Calu3 (cell line): Measurements from ENCODE around the gene LGALS3. TPM values are rescaled to one million over a fixed set of nuclear protein-coding genes. Genes with fewer than 3 reads are reported as not detected.
A peak's percentile ranks its signal among the peaks of the same experiment; 100 is the strongest.

Experiments used
- BruUV-seq: library from RNA; stranded (reverse); fragments of 400-500 nt; replicated peaks from 2 replicates; lab custom pipeline; 2021; lab: Mats Ljungman, UMichigan
- CTCF ChIA-PET: fragments of 300-600 bp; sonication (Branson Sonifier 250); formaldehyde crosslinking; loops from one replicate; lab custom pipeline; 2022; ENCODE audit warnings: antibody characterized with exemption; lab: Charles Lee
- DNase-seq: peaks from one replicate; pipeline ENCODE4 v3.0.0; 2022
- H3K27ac Mint-ChIP-seq: one replicate; pipeline ENCODE4 v1.8.0; 2022; ENCODE audit warnings: mixed read lengths; ENCODE audit not compliant: unreplicated experiment
- H3K27me3 Mint-ChIP-seq: one replicate; pipeline ENCODE4 v1.8.0; 2022; ENCODE audit warnings: mixed read lengths; ENCODE audit not compliant: unreplicated experiment
- H3K36me3 Mint-ChIP-seq: one replicate; pipeline ENCODE4 v1.8.0; 2022; ENCODE audit warnings: mild to moderate bottlenecking, moderate library complexity, mixed read lengths; ENCODE audit not compliant: insufficient read depth, unreplicated experiment
- H3K4me1 Mint-ChIP-seq: one replicate; pipeline ENCODE4 v1.8.0; 2022; ENCODE audit warnings: mild to moderate bottlenecking, low read depth, mixed read lengths; ENCODE audit not compliant: unreplicated experiment
- H3K4me3 Mint-ChIP-seq: one replicate; pipeline ENCODE4 v1.8.0; 2022; ENCODE audit warnings: mild to moderate bottlenecking, low read depth, moderate library complexity, mixed read lengths; ENCODE audit not compliant: unreplicated experiment
- H3K9me3 Mint-ChIP-seq: one replicate; pipeline ENCODE4 v1.8.0; 2022; ENCODE audit warnings: low read depth, mixed read lengths; ENCODE audit not compliant: unreplicated experiment
- intact Hi-C: fragments of 100-400 bp; cut with micrococcal nuclease; formaldehyde crosslinking; loops from one replicate; pipeline ENCODE4 v1.10.0; 2022; ENCODE audit not compliant: unreplicated experiment
- total RNA-seq: library from RNA; stranded (reverse); gene quantifications from 2 replicates; pipeline ENCODE4 v1.2.3, GENCODE V29; 2022
- TF ChIP-seq, protein P1 (sequence below): fragments of 200-600 bp; IDR thresholded peaks from one replicate; pipeline ENCODE4 v1.8.0; 2022; ENCODE audit warnings: antibody characterized with exemption; ENCODE audit not compliant: unreplicated experiment

LGALS3 gene
- total RNA-seq, 1 experiment from 2014 or later = 429 TPM

DNA sequence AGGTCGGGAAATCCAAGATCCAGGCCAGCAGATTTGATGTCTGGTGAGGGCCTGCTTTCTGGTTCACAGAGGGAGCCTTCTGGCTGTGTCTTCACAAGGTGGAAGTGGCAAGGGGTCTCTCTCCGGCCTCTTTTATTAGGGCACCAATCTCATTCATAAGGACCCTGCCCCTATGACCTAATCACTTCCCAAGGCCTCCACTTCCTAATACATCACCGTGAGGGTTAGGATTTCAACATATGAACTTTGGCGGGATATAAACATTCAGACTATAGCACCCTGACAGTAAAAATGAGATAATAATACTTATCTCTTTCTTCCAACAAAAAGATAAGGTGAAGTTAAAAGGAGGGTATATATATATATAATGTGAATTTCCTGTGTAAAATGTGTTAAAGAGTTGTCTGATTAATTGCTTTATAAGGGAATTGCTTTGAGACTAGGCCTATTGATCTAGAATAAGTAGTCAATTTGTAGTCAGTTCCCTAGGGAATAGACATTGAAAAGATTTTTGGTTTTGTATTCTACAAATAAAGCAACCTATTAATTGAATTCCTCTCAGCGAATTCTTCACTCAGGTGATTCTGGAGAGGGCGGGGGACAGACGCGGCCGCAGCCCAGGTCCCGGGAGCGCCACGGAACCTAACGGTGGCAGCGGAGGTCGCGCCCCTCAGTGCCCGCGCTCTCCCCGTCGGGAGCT is 516 bp upstream of the LGALS3 start:
- DNase-seq = no peak
- no peaks in the 10 kb centered on the region for H3K27me3 Mint-ChIP-seq
- BruUV-seq = TSS peak; percentile 66
- H3K36me3 Mint-ChIP-seq = peaks cover 63% of the 10 kb centered on the region
- TF ChIP-seq, protein P1, sequence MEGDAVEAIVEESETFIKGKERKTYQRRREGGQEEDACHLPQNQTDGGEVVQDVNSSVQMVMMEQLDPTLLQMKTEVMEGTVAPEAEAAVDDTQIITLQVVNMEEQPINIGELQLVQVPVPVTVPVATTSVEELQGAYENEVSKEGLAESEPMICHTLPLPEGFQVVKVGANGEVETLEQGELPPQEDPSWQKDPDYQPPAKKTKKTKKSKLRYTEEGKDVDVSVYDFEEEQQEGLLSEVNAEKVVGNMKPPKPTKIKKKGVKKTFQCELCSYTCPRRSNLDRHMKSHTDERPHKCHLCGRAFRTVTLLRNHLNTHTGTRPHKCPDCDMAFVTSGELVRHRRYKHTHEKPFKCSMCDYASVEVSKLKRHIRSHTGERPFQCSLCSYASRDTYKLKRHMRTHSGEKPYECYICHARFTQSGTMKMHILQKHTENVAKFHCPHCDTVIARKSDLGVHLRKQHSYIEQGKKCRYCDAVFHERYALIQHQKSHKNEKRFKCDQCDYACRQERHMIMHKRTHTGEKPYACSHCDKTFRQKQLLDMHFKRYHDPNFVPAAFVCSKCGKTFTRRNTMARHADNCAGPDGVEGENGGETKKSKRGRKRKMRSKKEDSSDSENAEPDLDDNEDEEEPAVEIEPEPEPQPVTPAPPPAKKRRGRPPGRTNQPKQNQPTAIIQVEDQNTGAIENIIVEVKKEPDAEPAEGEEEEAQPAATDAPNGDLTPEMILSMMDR = no peak
- CTCF ChIA-PET = interaction anchor here (1.4 to 4.0 kb wide), 3 partner anchors 25 to 51 kb away, joined by 3 to 22 read pairs (median 6); no protein-coding TSS in a partner anchor
- H3K4me3 Mint-ChIP-seq = peak overlapping the region; percentile 80
- H3K4me1 Mint-ChIP-seq = peaks cover 47% of the 10 kb centered on the region
- no peaks in the 10 kb centered on the region for H3K9me3 Mint-ChIP-seq
- H3K27ac Mint-ChIP-seq = peak overlapping the region; percentile 93
- intact Hi-C loops = no loop called here

DNA sequence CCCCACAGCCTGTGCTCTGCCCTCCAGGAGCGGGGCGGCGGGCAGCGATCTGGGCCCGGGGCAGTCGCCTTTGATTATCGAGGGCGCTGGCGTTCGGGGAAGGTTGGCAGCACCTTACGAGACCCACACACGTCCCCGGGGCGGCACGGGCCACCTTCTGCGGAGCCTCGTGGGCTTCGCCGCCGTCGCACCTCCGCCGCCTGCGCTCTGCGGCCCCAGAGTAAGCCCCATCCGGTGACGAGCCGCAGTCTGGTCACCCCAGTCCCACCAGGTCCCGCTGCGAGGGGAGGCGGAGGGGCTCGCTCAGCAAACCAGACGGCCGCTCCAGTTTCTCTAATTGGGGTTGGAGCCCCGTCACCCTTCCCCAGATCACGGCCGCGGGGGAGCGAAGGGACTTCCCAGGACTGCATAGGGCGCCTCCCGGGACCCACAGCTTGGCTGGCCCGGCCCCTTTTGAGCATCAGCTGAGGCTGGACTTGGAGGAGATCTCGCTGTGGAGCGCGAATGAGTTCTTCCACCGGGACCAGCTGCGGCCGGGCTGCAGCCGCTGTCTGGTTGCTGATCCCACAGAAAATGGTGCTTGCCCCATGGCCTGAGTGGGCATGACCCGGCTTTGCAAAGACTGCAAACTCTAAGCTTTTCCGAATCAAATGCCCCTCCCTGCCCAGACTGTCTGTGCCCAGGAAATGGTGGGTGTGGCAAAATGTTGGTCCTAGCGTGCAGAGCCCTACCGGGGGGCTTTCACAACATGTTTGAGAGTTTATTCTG is 560 bp downstream of the LGALS3 start:
- H3K9me3 Mint-ChIP-seq = no peaks in the 10 kb centered on the region
- peak; percentile 58 for DNase-seq
- intact Hi-C loops = no loop called here
- H3K4me1 Mint-ChIP-seq = peaks cover 37% of the 10 kb centered on the region
- H3K36me3 Mint-ChIP-seq = peaks cover 74% of the 10 kb centered on the region
- H3K27me3 Mint-ChIP-seq = no peaks in the 10 kb centered on the region
- TF ChIP-seq, protein P1 = no peak
- H3K4me3 Mint-ChIP-seq = peak overlapping the region; percentile 80
- no TSS peak for BruUV-seq
- CTCF ChIA-PET = interaction anchor here (0.6 to 4.0 kb wide), 7 partner anchors 26 to 59 kb away, joined by 3 to 22 read pairs (median 4); no protein-coding TSS in a partner anchor
- peak overlapping the region; percentile 83 for H3K27ac Mint-ChIP-seq

DNA sequence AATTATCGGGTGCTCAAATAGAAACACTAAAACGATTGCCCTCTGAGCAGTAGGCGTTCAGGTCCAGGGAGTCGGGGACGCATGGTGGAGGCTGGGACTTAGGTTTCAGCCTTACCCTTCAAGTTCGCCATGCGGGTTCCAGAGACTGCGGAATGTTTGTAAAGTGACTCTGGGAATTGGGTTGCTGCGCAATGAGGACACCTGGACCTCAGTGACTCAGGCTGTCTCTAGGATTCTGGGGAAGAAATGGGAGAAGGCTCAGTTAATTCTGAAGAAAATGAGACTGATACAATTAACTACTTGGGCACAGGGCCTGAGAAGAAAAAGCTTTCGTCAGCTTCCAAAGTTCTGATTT is 1.1 kb downstream of the LGALS3 start:
- no peaks in the 10 kb centered on the region for H3K27me3 Mint-ChIP-seq
- intact Hi-C loops = no loop called here
- BruUV-seq = TSS peak; percentile 22
- H3K4me3 Mint-ChIP-seq = peak overlapping the region; percentile 80
- no peaks in the 10 kb centered on the region for H3K9me3 Mint-ChIP-seq
- peak overlapping the region; percentile 83 for H3K27ac Mint-ChIP-seq
- TF ChIP-seq, protein P1 = no peak
- H3K4me1 Mint-ChIP-seq = peaks cover 31% of the 10 kb centered on the region
- no peak for DNase-seq
- H3K36me3 Mint-ChIP-seq = peaks cover 75% of the 10 kb centered on the region
- CTCF ChIA-PET = interaction anchor here (0.6 to 4.0 kb wide), 6 partner anchors 27 to 59 kb away, joined by 3 to 22 read pairs (median 4); no protein-coding TSS in a partner anchor

DNA sequence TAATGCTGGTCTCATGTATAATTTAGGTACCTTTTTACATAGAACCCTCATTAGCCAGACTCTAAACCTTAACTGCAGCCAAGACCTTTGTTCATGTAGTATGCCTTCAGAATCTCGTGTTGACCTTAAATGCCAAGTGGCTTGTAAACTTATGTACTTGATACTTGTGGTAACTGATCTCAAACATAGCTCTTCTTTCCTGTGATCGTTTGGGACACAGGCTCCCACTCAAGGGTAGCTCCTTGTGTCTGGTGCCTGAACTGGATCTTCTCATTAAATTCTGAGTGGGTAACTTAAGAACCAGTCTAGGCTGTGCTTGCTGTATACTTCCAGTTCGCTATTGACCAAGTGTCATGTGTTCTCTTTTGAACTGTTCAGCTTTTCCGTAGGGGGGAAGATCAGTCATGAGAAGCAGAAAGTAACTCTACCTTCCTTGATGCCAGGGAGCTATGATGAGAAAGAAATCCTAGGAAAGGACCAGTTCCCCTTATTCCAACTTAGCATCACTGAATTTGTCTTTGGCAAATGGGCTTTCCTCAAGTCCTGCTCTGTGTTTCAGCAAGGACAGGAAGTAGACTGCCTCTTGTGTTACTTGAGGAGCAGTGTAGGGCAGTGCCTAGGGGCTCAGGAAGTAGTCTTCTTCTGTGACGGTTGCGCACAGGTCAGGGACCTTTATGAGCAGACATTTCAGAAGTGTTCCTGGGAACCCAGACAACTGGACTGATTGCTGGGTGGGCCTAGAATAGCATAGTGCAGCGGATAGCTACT is 2.5 kb downstream of the LGALS3 start:
- no peaks in the 10 kb centered on the region for H3K27me3 Mint-ChIP-seq
- BruUV-seq = no TSS peak
- CTCF ChIA-PET = interaction anchor here (1.1 to 2.0 kb wide), 6 partner anchors 28 to 105 kb away, joined by 3 to 12 read pairs (median 4); partner anchors contain the start of genes MAPK1IP1L, SOCS4 and WDHD1
- H3K9me3 Mint-ChIP-seq = no peaks in the 10 kb centered on the region
- H3K4me3 Mint-ChIP-seq = peak overlapping the region; percentile 80
- intact Hi-C loops = no loop called here
- H3K36me3 Mint-ChIP-seq = peaks cover 82% of the 10 kb centered on the region
- H3K4me1 Mint-ChIP-seq = peaks cover 25% of the 10 kb centered on the region
- peak overlapping the region; percentile 83 for H3K27ac Mint-ChIP-seq
- TF ChIP-seq, protein P1 = no peak
- DNase-seq = peak; percentile 42
